Pons (tissue), 1 donor: ENCODE data around the gene TAS2R1.

Source experiments
- DNase-seq: peaks from one replicate; pipeline ENCODE4 v3.0.0-alpha.2; 2016; ENCODE audit warnings: low spot score

The TAS2R1 gene

DNA sequence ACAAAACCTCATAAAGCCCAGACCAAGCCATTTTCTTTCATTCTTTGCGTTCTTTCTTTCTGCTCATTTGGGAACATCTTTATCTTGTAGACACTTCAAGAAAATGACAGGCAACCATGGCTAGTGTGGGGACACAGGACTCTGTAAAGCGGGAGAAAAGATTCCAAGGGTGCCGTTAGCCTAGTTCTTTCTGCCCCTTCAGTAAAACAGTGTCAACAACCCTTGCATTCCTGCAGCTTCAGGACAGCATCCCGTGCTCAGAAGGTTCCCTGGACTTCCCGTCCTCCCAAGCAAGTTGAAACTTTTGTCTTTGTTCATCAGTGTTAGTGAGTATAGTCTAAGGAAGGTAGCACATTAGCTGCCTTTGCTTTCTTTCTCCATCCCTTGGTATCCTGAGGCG is 41.9 kb downstream of the TAS2R1 start:
- no peak for DNase-seq

DNA sequence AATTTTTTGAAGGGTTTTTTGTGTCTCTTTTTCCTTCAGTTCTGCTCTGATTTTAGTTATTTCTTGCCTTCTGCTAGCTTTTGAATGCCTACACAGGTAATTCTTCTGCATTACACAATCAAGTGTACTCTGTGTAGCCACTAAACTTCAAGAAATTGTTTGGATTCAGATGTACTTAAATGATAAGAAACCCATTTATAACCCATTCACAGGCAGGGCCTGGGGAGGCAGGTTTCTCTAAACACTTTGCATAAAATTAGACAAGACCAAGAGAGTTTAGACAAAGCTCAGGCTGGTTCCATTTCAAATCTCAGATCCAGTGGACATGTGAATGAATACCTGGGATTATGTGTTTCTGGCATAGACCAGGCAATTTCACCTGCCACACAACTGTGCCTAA is 43.0 kb downstream of the TAS2R1 start:
- DNase-seq, result no peak

DNA sequence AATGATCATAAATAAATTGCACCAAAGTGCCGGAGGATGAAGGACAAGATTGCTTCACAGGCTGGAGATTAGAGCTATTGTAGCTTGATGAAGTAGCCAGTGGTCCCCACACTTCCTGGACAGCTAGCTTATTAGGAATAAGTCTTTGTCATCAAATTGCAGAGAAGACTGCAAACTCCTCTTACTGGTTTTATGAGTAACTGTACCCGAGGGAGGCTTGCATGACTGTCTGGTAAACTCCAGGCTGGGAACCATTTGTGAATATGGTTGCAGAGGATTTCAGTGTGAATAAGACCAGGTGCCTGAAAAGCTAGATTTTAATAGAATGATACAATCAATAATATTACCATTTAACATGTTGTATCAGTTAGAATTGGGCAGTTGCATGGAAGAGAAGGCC is 47.7 kb downstream of the TAS2R1 start:
- DNase-seq, result no peak
